Mammary epithelial cell (primary cell): ENCODE results near the gene RNF126.

Experiments
- EZH2 ChIP-seq: IDR thresholded peaks from 2 replicates; pipeline ENCODE4 v1.6.1; 2012; ENCODE audit warnings: low read length, inconsistent platforms, borderline replicate concordance
- TF ChIP-seq, protein P1 (sequence below), 2 donors: IDR thresholded peaks in 1 of 2; conservative IDR thresholded peaks in 1 of 2; 2 replicates each; pipeline ENCODE4 v1.5.1; 2011 to 2012; ENCODE audit warnings: inconsistent platforms in 2 of 2, low read length in 2 of 2, mild to moderate bottlenecking in 2 of 2, control low read depth in 1 of 2, low read depth in 1 of 2; ENCODE audit not compliant: insufficient read depth in 1 of 2; ENCODE audit errors: extremely low read depth in 1 of 2

DNA sequence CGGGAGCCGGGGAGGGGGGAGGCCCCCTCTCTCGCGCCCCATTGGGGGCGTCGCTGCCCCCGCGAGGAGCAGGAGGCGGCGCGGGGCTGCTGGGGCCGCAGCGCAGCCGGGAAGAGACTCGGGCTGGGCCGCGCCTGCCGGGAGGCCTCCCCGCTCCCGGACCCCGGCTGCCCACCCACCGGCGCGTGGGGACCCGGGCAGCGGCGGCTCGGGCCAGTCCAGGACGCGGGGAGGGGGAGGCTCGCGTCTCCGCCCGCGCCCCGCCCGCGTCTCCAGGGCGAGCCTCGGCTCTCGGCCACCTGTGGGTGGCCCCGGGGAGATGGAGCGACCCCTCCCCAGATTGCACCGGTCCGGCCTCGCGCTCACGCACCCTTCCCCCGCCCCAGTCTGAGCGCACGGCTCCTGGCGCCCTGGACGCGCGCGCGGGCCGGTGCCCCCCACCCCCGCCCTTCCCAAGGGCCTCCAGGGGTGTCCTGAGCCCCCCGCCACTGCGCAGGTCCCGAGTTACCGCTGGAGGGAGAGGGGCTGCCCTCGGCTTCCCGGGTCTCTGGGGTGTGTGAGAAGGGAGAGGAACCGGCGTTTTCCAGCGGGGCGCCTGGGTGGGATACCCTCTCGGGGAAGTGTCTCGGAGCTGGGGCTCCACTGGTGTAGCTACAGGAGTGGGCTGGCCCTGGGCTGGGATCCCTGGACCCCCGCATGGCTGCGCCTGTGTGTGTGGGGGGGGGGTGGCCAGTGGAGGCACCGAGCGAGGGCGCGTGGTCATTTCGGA lies 46.4 kb upstream of the RNF126 start:
- TF ChIP-seq, protein P1, sequence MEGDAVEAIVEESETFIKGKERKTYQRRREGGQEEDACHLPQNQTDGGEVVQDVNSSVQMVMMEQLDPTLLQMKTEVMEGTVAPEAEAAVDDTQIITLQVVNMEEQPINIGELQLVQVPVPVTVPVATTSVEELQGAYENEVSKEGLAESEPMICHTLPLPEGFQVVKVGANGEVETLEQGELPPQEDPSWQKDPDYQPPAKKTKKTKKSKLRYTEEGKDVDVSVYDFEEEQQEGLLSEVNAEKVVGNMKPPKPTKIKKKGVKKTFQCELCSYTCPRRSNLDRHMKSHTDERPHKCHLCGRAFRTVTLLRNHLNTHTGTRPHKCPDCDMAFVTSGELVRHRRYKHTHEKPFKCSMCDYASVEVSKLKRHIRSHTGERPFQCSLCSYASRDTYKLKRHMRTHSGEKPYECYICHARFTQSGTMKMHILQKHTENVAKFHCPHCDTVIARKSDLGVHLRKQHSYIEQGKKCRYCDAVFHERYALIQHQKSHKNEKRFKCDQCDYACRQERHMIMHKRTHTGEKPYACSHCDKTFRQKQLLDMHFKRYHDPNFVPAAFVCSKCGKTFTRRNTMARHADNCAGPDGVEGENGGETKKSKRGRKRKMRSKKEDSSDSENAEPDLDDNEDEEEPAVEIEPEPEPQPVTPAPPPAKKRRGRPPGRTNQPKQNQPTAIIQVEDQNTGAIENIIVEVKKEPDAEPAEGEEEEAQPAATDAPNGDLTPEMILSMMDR (conservative IDR thresholded peaks at IDR 0.05 in 1 of 2, IDR thresholded peaks at IDR 0.05 in 1 of 2; ENCODE audit: extremely low read depth in 1 of 2, insufficient read depth in 1 of 2, low read depth in 1 of 2, low read length in 2 of 2), result no peak
- no peak for TF ChIP-seq EZH2
